Left lung (tissue), 10 donors: Measurements from ENCODE around the gene NLGN4Y. TPM values are rescaled to one million over a fixed set of nuclear protein-coding genes. Genes with fewer than 3 reads are reported as not detected.

Source experiments
- ATAC-seq: fragments of 200-7000 bp; cut with Tn5 transposase; one replicate; pipeline ENCODE4 v1.9.1; 2020; ENCODE audit warnings: moderate library complexity
- DNase-seq, 4 donors: peaks; one replicate each; pipeline ENCODE4 v3.0.0-alpha.2; 2013 to 2020
- H3K27ac ChIP-seq, 2 donors: fragments of 200-600 bp; sonication (generic) in 1 of 2; one replicate each; pipeline versions ENCODE4 v1.5.0 to v1.8.0; 2020 to 2021
- H3K27me3 ChIP-seq, 2 donors: fragments of 200-600 bp; sonication (generic) in 1 of 2; one replicate each; pipeline versions ENCODE4 v1.5.0 to v1.8.0; 2020 to 2021
- H3K36me3 ChIP-seq, 2 donors: fragments of 200-600 bp; sonication (generic) in 1 of 2; one replicate each; pipeline versions ENCODE4 v1.5.0 to v1.8.0; 2020 to 2021
- H3K4me1 ChIP-seq, 2 donors: fragments of 200-600 bp; one replicate each; pipeline ENCODE4 v1.8.0; 2021
- H3K4me3 ChIP-seq, 2 donors: fragments of 200-600 bp; sonication (generic) in 1 of 2; one replicate each; pipeline versions ENCODE4 v1.5.0 to v1.8.0; 2020 to 2021; ENCODE audit warnings: mild to moderate bottlenecking in 1 of 2
- H3K9me3 ChIP-seq, 2 donors: fragments of 200-600 bp; sonication (generic) in 1 of 2; one replicate each; pipeline versions ENCODE4 v1.5.0 to v1.8.0; 2020 to 2021
- intact Hi-C, 2 donors: fragments of 100-400 bp; cut with DNase I; formaldehyde crosslinking; loops; one replicate each; pipeline versions ENCODE4 v1.11.2 to v1.14.2; 2022
- polyA plus RNA-seq, 6 donors: library from polyadenylated mRNA; unstranded; fragments of 120-200 nt; gene quantifications; one replicate each; pipeline ENCODE4 v1.2.1, GENCODE V29; 2013; ENCODE audit not compliant: insufficient read length in 6 of 6
- total RNA-seq, 2 donors: library from RNA; stranded (reverse); fragmentation: NEBNext Ultra II Directional; extraction: Animal tissue kit (Norgen Biotek cat#: 25700); gene quantifications; one replicate each; pipeline ENCODE4 v1.2.1, GENCODE V29; 2021
- TF ChIP-seq, protein P1 (sequence below), 2 donors: fragments of 200-600 bp; sonication (generic) in 1 of 2; IDR thresholded peaks; one replicate each; pipeline versions ENCODE4 v1.5.0 to v1.8.0; 2021; ENCODE audit warnings: antibody characterized with exemption in 2 of 2
- donor health status: DM: no; HTN: yes; CAD: no.
- donor health status: DM: no; HTN: no; CAD: no.

The NLGN4Y gene
- total and polyA plus RNA-seq, 8 donors = 0.09 to 22.0 (median 3.2) TPM; not detected in 1

DNA sequence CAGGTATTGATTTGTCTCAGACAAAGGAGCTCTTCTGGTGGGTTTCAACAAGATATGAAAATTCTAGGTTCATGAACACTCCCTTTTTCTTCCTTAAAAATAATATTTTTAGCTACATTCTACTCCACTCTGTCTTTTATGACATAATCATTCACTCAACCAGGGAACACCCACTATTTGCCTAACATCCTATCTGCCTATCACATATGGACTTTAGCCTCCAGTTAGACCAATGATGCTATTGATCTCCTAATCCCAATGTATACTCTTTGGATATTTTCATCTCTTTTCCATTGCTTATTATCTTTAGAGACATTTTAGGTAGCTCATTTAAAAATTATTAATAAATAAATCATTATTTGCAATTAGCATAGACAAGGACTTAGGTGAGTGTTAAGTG, 110.6 kb downstream of the NLGN4Y start:
- Histone ChIP-seq H3K9me3 (no peaks in the 10 kb centered on the region), H3K27ac (no peak overlapping the region), H3K4me1 (no peaks in the 10 kb centered on the region), H3K27me3 (no peaks in the 10 kb centered on the region), H3K4me3 (no peak overlapping the region), H3K36me3 (no peaks in the 10 kb centered on the region)
- ATAC-seq (no peak), DNase-seq (no peak)
- TF ChIP-seq, protein P1, sequence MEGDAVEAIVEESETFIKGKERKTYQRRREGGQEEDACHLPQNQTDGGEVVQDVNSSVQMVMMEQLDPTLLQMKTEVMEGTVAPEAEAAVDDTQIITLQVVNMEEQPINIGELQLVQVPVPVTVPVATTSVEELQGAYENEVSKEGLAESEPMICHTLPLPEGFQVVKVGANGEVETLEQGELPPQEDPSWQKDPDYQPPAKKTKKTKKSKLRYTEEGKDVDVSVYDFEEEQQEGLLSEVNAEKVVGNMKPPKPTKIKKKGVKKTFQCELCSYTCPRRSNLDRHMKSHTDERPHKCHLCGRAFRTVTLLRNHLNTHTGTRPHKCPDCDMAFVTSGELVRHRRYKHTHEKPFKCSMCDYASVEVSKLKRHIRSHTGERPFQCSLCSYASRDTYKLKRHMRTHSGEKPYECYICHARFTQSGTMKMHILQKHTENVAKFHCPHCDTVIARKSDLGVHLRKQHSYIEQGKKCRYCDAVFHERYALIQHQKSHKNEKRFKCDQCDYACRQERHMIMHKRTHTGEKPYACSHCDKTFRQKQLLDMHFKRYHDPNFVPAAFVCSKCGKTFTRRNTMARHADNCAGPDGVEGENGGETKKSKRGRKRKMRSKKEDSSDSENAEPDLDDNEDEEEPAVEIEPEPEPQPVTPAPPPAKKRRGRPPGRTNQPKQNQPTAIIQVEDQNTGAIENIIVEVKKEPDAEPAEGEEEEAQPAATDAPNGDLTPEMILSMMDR (IDR thresholded peaks at IDR 0.05) = no peak
- intact Hi-C loops = no loop called here

DNA sequence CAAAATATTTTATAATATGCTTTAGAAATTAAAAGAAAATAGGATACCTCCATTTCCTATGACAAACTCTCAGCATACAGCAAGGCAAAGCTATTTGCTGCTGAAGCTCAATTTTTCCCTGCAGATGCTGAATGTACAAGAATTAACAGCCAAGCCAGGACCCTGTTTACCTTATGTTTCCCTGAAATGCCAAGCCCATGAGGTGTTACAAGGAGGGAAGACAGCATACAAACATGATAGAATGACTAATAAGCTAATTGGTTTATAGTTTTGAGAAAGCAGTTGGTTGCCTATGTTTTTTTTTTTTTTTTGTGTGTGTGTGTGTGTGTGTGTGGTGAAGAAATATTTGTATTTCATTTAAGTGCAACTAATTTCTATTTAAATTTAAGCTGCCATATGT, 113.2 kb downstream of the NLGN4Y start:
- intact Hi-C loops = no loop called here
- H3K36me3 ChIP-seq = no peaks in the 10 kb centered on the region
- H3K27me3 ChIP-seq = no peaks in the 10 kb centered on the region
- ATAC-seq (no peak), DNase-seq (no peak)
- TF ChIP-seq, protein P1 (IDR thresholded peaks at IDR 0.05) = no peak
- H3K9me3 ChIP-seq = no peaks in the 10 kb centered on the region
- H3K4me1 ChIP-seq = no peaks in the 10 kb centered on the region
- H3K27ac ChIP-seq = no peak overlapping the region
- no peak overlapping the region for H3K4me3 ChIP-seq

DNA sequence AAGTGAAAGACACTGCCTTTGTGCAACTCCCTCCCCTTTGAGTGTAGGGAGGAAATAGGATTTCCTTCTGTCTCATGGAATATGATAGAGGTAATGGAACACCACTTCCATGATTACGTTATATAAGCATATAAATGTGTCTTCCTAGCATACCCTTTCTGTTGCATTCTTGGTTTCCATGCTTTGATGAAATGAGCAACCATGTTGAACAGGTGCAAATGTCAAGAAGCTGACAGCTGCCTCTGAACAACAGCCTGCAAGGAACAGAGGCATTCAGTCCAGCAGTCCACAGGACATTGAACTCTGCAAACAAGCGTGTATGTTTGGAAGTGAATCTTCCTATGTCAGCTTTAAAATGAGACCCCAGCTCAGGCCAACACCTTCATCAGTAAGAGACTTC, 117.5 kb downstream of the NLGN4Y start:
- no peak for ATAC-seq
- DNase-seq = no peak
- Histone ChIP-seq H3K27me3 (no peaks in the 10 kb centered on the region), H3K9me3 (no peaks in the 10 kb centered on the region), H3K4me3 (no peak overlapping the region), H3K36me3 (no peaks in the 10 kb centered on the region), H3K27ac (no peak overlapping the region), H3K4me1 (no peaks in the 10 kb centered on the region)
- intact Hi-C loops = no loop called here
- TF ChIP-seq, protein P1 (IDR thresholded peaks at IDR 0.05) = no peak

DNA sequence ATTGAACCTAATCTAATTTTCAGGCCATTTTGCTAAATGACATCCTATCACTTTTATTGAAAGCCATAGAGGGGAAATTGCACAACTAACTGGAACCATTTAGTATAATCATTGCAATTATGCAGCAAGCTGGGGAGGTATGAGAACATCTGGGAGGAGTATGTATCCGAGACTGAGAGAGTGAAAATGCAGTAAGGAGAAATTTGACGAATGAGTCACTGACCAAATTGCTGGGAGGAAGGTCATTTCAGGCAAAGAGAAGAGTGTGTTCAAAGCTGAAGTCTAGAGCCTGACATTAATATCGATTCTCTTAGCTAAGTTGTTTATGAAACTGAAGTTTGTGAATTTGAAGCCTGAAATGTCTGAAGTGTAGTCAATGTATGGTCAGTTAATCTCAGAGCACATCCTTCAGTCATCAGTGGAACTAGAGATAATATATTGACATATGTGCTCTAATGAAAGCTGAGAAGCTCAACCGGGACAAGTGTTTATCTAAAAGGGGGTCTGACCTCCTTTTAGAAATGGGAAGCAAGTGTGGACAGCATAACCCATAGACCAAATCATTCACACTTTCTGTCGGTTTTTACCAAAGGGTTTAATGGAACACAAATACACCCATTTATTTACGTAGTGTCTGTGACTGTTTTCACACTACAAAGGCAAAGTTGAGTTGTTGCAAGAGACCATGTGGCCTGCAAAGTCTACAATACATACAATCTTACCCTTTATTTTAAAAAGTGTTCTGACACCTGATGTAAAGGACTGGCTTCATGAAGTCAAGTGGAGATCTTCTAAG, 120.0 kb downstream of the NLGN4Y start:
- no peaks in the 10 kb centered on the region for H3K36me3 ChIP-seq
- no peaks in the 10 kb centered on the region for H3K27me3 ChIP-seq
- no peak for DNase-seq
- no peaks in the 10 kb centered on the region for H3K9me3 ChIP-seq
- no peak for ATAC-seq
- H3K4me1 ChIP-seq = no peaks in the 10 kb centered on the region
- no peak overlapping the region for H3K4me3 ChIP-seq
- H3K27ac ChIP-seq = no peak overlapping the region
- TF ChIP-seq, protein P1 (IDR thresholded peaks at IDR 0.05) = no peak
- intact Hi-C loops = no loop called here

DNA sequence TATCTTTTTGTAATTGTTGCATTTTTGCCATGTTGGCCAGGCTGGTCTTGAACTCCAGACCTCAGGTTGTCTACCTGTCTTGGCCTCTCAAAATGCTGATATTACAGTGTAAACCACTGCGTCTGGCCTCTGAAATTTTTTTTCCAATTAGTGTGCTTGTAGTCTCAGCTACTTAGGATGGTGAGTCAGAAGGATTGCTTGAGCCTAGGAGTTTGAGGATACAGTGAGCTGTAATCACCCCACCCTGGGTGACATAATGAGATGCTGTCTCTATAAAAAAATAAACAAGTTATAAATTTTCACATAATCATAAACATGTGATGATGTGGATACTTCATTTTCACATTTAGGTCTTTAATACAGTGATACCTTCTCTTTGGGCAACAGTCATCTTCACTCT, 154.9 kb downstream of the NLGN4Y start:
- DNase-seq = no peak
- Histone ChIP-seq H3K4me3 (no peak overlapping the region), H3K27me3 (no peaks in the 10 kb centered on the region), H3K4me1 (no peaks in the 10 kb centered on the region), H3K9me3 (no peaks in the 10 kb centered on the region), H3K27ac (no peak overlapping the region), H3K36me3 (no peaks in the 10 kb centered on the region)
- TF ChIP-seq, protein P1 (IDR thresholded peaks at IDR 0.05) = no peak
- no peak for ATAC-seq
- intact Hi-C loops = no loop called here
